Stimulated activated CD4-positive, alpha-beta T cell treated with anti-CD3 and anti-CD28 coated beads, Interleukin-15, amount 100 ng/mL, for 48 hours (primary cell): ENCODE measurements around the gene RAD51AP1.

Experiments used
- DNase-seq, 2 donors: peaks; one replicate each; pipeline ENCODE4 v3.0.0-alpha.2; 2020; ENCODE audit warnings: low read depth in 2 of 2

The RAD51AP1 gene

DNA sequence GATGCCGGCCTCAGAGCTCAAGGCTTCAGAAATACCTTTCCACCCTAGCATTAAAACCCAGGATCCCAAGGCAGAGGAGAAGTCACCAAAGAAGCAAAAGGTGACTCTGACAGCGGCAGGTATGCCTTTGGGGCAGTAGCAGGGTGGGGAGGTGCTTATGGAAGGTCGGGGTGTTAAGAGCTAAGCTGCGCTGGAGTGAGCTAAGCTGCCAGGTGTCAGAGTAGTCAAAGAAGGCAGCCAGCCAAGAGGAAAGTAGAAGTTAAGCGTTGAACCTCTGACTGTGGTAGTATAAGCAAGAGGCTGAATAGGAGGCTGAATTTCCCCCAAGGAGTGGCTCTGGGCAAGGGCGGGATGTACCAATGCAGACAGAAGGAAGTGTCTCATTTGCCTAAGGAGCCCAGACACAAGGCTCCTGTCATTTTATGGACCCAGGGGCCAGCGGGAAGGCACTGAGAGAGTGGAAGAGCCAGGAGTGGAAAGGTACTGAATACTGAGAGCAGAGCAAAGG, 52.5 kb downstream of the RAD51AP1 start:
- DNase-seq: no peak

DNA sequence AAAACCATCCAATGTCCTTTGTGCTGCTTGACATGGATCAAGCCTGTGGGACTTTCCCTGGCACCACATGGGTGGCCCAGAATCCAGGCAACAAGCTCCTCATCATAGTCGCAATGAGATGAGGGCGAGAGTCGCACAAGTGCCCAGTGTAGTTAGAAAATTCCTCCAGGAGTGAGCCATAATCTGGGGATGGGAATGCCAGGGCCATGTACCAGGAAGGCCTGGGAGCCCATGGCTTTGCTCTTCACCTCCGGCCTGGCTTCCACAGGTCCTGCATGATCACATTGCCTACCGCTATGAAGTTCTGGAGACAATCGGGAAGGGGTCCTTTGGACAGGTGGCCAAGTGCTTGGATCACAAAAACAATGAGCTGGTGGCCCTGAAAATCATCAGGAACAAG, 57.2 kb downstream of the RAD51AP1 start:
- no peak for DNase-seq

DNA sequence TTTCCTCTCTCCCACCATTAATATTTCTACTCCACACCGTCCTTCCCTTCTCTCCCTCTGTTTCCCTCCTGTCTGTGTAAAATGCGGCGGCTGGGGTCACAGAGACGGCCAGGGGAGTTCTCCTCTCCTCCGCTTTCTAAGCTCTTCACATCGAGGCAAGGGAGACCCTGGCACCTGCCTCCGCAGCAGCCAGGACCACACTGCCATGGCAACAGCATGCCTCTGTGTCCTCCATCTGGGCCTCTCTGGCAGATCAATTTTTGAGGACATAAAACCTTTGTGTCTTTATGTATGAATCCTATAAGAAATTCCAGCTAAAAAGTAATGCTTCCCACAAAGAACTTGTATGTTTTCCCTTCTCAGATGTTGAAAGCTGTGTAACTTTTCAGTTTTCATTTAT, 64.7 kb downstream of the RAD51AP1 start:
- no peak for DNase-seq

DNA sequence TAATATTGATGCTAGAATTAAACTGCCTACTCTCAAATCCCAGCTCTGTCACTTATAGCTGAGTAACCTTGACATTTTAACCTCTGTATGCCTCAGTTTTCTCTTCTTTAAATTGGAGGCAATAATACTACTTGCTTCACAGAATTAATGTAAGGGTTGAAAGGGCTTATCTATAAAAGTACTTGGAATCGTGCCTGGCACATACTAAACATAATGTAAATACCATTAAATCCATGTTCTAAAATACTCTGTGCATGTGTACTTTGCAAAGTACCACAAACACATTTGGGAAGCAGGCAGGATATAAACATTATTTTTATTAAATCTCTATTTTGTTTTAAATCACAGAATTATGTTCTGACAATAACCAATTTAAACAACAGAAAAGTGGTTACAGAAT, 65.3 kb downstream of the RAD51AP1 start:
- no peak for DNase-seq

DNA sequence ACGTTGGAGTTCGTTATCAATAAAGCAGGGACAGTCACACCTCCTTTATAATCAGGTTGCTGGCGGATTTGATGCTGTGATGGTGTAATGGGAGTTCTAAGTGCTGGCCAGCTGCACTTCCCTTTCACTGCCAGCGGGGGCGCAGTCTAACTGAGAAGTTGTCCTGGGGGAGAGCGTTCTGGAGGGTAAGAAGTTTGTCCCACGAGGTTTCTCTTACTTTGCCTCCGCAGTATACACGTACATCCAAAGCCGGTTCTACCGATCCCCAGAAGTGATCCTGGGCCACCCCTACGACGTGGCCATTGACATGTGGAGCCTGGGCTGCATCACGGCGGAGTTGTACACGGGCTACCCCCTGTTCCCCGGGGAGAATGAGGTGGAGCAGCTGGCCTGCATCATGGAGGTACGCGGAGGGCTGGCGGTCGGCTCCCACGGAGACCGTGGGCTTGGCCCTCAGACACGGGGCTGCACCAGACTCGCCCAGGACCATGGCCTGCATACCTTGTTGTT, 66.0 kb downstream of the RAD51AP1 start:
- peak; percentile 69 to 76 for DNase-seq

DNA sequence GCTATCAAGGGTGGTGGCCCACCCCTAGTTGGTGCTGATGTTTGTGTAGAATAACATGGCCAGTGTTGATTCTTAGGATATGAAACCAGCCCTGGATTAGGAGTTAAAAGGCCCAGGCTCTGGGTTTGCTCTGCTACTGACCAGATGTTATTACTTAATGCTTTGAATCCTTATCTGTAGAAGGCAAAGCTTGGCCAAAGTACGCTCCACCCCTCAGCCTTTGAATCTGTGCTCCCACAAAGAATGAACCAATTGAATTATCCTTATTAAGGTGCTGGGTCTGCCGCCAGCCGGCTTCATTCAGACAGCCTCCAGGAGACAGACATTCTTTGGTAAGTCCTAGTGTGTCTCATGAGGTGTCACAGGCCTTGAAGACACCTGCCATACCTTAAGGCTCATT, 68.4 kb downstream of the RAD51AP1 start:
- no peak for DNase-seq

DNA sequence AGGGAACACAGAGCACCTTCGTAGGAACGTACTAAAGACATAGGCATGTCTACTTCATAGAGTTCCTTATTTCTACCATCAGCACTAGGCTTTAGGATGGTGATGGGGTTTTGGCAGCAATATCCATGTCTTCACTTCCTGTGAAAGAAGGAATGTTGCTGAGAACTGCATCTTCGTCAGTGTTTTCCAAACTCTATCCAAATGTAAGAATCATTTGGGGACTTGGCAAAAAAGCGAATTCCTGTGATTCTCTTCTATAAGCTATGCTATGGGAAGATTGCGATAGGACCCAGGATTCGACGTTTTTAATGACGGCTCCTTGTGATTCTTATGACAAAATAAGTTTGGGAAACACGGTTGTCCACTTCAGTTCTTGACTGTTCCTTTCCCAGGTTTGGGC, 70.4 kb downstream of the RAD51AP1 start:
- no peak for DNase-seq
